LNCaP clone FGC (cell line): ENCODE data around the gene SPN.
"Not testable (repeated sequence)": the region's sequence is repeated elsewhere in the genome, so short reads cannot be mapped to it uniquely, and the experiment has no call there.

Source experiments
- DNase-seq: peaks from one replicate; pipeline ENCODE4 v3.0.0-alpha.2; 2011; ENCODE audit warnings: low read depth
- H3K4me3 ChIP-seq: 2 replicates; pipeline ENCODE4 v1.5.1; 2011; ENCODE audit warnings: mild to moderate bottlenecking, low read depth, low read length, control low read depth
- TF ChIP-seq, protein P1 (sequence below): IDR thresholded peaks from 2 replicates; pipeline ENCODE4 v1.5.1; 2012; ENCODE audit warnings: mild to moderate bottlenecking; ENCODE audit not compliant: control insufficient read depth, insufficient read depth; ENCODE audit errors: extremely low read depth

Gene SPN

DNA sequence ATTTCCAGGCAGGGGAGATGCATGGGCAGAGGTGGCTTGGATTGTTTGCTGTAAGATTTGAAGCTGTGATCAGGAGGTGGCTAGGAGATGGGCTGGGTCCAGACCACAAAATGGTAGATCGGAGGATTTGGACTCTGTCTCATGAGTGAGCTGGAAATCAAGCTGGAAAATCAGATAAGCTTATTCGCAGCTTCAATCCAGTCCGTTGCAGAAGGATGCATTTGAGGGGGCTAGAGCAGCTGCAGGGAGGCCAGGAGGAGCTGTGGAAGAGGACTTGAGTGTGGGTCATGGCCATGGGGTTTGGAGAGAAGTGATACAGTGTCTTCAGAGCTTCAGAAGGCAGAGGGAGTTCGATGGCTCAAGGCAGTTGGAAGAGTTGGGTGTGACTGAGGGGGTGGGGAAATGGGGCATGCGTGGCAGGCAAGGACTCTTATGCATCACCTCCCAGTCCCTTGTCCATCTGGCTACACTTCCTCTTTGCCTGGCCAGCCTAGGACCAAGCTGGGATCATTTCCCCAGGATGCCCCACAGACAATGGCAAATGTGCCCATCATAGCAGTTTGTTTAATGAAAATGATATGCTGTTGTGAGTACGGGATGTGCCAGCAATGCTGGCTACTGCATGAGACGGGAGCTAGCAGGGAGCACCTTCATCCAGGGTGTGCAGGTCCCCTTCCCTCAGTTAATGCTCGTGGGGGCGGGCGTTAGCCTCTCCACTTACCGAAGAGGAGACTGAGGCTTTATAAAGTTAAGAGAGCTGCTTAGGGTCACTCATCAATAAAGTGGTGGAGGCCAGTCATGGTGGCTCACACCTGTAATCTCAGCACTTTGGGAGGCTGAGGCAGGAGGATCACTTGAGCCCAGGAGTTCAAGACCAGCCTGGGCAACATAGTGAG is 36.5 kb downstream of the SPN start:
- TF ChIP-seq, protein P1, sequence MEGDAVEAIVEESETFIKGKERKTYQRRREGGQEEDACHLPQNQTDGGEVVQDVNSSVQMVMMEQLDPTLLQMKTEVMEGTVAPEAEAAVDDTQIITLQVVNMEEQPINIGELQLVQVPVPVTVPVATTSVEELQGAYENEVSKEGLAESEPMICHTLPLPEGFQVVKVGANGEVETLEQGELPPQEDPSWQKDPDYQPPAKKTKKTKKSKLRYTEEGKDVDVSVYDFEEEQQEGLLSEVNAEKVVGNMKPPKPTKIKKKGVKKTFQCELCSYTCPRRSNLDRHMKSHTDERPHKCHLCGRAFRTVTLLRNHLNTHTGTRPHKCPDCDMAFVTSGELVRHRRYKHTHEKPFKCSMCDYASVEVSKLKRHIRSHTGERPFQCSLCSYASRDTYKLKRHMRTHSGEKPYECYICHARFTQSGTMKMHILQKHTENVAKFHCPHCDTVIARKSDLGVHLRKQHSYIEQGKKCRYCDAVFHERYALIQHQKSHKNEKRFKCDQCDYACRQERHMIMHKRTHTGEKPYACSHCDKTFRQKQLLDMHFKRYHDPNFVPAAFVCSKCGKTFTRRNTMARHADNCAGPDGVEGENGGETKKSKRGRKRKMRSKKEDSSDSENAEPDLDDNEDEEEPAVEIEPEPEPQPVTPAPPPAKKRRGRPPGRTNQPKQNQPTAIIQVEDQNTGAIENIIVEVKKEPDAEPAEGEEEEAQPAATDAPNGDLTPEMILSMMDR, result no peak
- no peak for DNase-seq
- no peak overlapping the region for H3K4me3 ChIP-seq

DNA sequence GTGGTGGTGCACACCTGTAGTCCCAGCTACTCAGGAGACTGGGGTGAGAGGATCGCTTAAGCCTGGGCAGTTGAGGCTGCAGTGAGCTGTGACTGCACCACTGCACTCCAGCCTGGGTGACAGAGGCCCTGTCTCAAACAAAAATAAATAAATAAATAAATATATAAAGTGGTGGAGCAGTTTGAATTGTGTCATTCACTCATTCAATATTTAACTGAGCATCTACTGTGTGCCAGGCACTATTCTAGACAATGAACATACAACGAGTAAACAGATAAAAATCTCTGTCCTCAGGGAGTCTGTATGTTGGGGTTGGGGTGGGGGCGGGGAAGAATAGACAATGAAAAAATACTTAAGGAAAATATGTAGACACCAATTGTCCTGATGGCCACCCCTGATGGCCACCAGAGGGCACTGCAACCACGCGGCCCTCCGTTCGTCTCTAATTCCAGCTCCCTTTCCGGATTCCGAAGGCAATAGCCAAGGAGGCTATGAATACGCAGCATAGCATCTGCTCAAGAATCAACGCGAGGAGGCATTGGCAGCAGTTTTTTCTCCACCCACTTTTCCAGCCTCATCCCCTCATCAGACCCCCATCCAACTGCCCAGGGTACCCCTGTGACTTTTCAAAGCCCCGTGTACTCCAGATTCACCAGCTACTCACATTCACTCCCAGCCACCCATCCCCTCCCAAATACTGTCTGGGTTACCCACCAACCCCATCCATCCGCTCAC is 37.4 kb downstream of the SPN start:
- peak; percentile 86 for DNase-seq
- TF ChIP-seq, protein P1, result peak; percentile 89
- no peak overlapping the region for H3K4me3 ChIP-seq

DNA sequence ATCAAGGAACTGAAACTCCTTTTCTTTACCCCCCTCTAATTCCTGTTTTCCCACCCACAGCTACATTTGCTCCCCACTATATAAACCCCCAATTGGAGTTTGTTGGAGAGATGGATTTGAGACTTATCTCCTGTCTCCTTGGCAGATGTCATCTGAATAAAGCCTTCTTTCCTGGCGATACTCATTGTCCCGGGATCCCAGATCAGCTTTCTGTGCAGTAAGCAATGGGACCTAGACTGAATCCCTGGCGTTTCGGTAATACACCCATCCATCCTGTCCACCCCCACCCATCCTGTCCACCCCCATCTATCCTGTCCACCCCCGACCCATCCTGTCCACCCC is 38.1 kb downstream of the SPN start:
- no peak overlapping the region for H3K4me3 ChIP-seq
- DNase-seq, result no peak
- TF ChIP-seq, protein P1, result no peak

DNA sequence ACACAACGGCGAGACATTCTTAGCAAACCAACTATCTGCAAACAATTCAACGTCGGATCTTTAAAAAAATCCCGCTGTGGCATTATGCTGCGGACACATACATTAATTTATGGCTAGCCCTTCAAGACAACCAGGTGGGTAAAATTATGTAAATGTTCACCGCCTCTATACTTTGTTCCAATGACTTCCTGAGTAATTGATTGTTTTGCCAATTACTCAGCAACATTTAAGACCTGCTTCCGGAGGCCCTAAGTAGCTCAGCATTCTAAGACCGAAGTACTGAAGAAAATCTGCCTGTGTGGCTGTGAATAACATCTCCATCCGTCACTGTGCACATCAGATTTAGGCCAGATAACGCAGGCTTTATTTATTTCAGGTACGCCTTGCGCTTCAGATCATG is 39.2 kb downstream of the SPN start:
- no peak overlapping the region for H3K4me3 ChIP-seq

DNA sequence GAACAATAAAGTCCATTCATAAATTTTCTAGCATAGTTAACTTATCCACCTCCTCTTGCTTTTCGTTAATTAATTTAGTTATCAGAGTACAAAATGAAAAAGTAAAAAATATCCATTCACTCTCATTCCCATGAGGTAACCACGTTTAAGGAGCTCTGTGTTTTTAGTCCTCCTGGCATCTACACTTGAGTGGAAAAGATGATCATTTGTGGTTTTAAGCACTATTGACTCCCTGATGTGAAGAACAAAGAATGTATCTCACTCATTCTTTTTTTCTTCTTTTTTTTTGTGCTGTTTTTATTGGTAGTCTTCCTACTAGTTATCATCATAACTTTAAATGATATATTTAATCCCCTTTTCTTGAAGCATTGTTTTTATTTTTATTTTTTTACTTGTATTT is 42.0 kb downstream of the SPN start:
- TF ChIP-seq, protein P1, result no peak
- DNase-seq, result no peak

More for the DNA sequence above, 39.2 kb downstream of the SPN start:
- DNase-seq, result no peak
- TF ChIP-seq, protein P1, result no peak

DNA sequence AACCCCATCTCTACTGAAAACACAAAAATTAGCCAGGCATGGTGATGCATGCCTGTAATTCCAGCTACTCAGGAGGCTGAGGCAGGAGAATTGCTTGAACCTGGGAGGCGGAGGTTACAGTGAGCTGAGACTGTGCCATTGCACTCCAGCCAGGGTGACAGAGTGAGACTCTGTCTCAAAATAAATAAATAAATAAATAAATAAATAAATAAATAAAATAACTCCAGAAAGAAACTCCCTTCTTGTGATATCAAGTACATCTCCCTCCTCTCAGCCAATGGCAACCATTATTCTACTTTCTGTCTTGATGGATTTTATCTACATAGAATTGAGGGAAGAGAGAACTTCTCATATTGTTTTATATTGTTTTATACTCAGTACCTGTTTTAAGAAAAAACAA is 44.1 kb downstream of the SPN start:
- not testable (repeated sequence) for DNase-seq, H3K4me3 ChIP-seq

More for the DNA sequence above, 42.0 kb downstream of the SPN start:
- H3K4me3 ChIP-seq, result no peak overlapping the region

DNA sequence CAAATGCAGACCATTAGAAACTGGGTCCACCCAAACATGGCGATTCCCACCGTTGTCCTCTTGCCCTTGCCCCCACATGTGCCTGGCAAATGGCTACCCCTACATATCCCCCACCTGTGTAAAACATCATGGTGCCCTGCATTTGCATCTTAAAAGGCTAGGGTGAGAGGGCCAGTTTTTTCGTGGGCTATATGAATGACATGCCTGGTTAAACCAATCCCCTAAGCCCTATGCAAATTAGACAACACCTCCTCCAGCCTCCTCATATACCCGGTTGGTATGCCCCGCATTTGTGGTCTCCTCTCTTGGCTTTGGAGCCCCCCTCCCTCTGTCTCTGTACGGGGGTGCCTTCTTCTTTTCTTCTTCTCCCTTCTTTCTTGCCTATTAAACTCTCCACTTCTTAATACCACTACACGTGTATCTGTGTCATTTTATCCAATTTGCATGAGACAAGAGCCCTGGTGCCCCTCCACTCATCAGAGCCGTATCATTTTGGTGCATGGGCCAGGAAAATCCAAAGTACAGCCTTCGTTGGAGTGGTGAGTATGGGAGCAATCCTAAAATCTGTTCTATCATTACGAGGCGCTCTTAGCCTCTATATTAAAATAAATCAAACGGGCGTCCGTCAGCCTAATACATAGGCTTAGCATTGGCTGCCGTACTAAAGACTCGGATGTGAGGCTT is 46.0 kb downstream of the SPN start:
- no peak overlapping the region for H3K4me3 ChIP-seq
- no peak for DNase-seq
- TF ChIP-seq, protein P1, result no peak

DNA sequence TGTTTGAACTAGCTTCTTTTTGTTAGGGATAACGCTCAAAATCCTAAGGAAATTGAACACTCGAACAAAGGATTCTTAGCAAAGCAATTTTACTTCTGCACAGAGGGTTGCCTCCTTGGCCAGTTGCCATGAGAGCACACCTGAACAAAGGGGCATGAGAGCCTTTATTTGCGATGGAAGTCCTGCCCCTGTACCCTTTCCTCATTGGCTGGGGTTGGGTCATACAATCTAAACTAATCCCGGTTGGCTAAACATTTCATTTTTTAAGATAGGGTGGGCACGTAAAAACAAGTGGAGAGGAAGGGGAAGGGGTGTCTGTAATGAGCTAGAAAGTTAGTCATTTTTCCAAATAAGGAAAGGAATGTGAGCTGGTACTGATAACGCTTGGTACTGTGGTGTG is 46.6 kb downstream of the SPN start:
- not testable (repeated sequence) for H3K4me3 ChIP-seq, DNase-seq
